H1 (cell line): ENCODE results near the gene PTDSS2. TPM values are rescaled to one million over a fixed set of nuclear protein-coding genes. Genes with fewer than 3 reads are reported as not detected.

Source experiments
- ASH2L ChIP-seq: fragments of 200-600, 300-600 bp; sonication (generic); IDR thresholded peaks from one replicate; pipeline ENCODE4 v1.7.1; 2017; ENCODE audit warnings: low read length
- BCL11A ChIP-seq, 2 experiments: IDR thresholded peaks; one replicate each; pipeline ENCODE4 v1.6.1; 2011; ENCODE audit warnings: low read depth in 2 of 2, low read length in 2 of 2, mild to moderate bottlenecking in 2 of 2
- CBX5 ChIP-seq: fragments of 300-800, 300-1000 bp; sonication (generic); IDR thresholded peaks from 2 replicates; pipeline ENCODE4 v1.7.1; 2016; ENCODE audit warnings: antibody characterized with exemption, low read length, low read depth
- CHD2 ChIP-seq: IDR thresholded peaks from 2 replicates; pipeline ENCODE4 v1.6.1; 2012; ENCODE audit warnings: low read length, improper control_type of control experiment
- CREB1 ChIP-seq: IDR thresholded peaks from 2 replicates; pipeline ENCODE4 v1.6.1; 2012; ENCODE audit warnings: inconsistent platforms
- E2F6 ChIP-seq: IDR thresholded peaks from 2 replicates; pipeline ENCODE4 v1.6.1; 2012; ENCODE audit warnings: inconsistent platforms
- EP300 ChIP-seq, 2 experiments: IDR thresholded peaks; 1 replicate in 1 of 2; 2 replicates in 1 of 2; pipeline ENCODE4 v1.6.1; 2011 to 2012; ENCODE audit warnings: low read depth in 2 of 2, low read length in 2 of 2, mild to moderate bottlenecking in 2 of 2, borderline replicate concordance in 1 of 2, inconsistent platforms in 1 of 2, moderate library complexity in 1 of 2
- HDAC2 ChIP-seq, 2 experiments: fragments of 300-600 bp in 1 of 2; sonication (generic) in 1 of 2; IDR thresholded peaks; 2 replicates each; pipeline ENCODE4 v1.6.1; 2011 to 2012; ENCODE audit warnings: low read depth in 2 of 2, low read length in 2 of 2, mild to moderate bottlenecking in 2 of 2, moderate library complexity in 2 of 2, borderline replicate concordance in 1 of 2, inconsistent platforms in 1 of 2
- JUND ChIP-seq: IDR thresholded peaks from 2 replicates; pipeline ENCODE4 v1.6.1; 2011; ENCODE audit warnings: mild to moderate bottlenecking, improper control_type of control experiment, low read length
- KDM4A ChIP-seq: IDR thresholded peaks from one replicate; pipeline ENCODE4 v1.7.1; 2012; ENCODE audit warnings: low read depth, mild to moderate bottlenecking, moderate library complexity, low read length, inconsistent platforms; ENCODE audit not compliant: severe bottlenecking
- MAX ChIP-seq: IDR thresholded peaks from 2 replicates; pipeline ENCODE4 v1.6.1; 2012; ENCODE audit warnings: inconsistent platforms
- NRF1 ChIP-seq: IDR thresholded peaks from 2 replicates; pipeline ENCODE4 v1.6.1; 2011; ENCODE audit warnings: mild to moderate bottlenecking, low read depth, low read length, improper control_type of control experiment
- PHF8 ChIP-seq: fragments of 200-600 bp; sonication (generic); conservative IDR thresholded peaks from 2 replicates; pipeline ENCODE4 v1.7.1; 2012; ENCODE audit warnings: low read depth, mild to moderate bottlenecking, inconsistent platforms, low read length, moderate library complexity
- POLR2A ChIP-seq, 2 experiments: IDR thresholded peaks; 1 replicate in 1 of 2; 2 replicates in 1 of 2; pipeline ENCODE4 v1.6.1; 2011; ENCODE audit warnings: low read depth in 2 of 2, low read length in 2 of 2, mild to moderate bottlenecking in 2 of 2; ENCODE audit errors: control extremely low read depth in 1 of 2
- RAD21 ChIP-seq, 2 experiments: IDR thresholded peaks in 1 of 2; conservative IDR thresholded peaks in 1 of 2; 2 replicates each; pipeline ENCODE4 v1.6.1; 2011; ENCODE audit warnings: low read depth in 2 of 2, low read length in 2 of 2, improper control_type of control experiment in 1 of 2, inconsistent platforms in 1 of 2, mild to moderate bottlenecking in 1 of 2, moderate library complexity in 1 of 2
- RBBP5 ChIP-seq: IDR thresholded peaks from 2 replicates; pipeline ENCODE4 v1.7.1; 2012; ENCODE audit warnings: low read depth, mild to moderate bottlenecking, inconsistent platforms, low read length, moderate library complexity, borderline replicate concordance
- SIN3A ChIP-seq, 2 experiments: IDR thresholded peaks in 1 of 2; conservative IDR thresholded peaks in 1 of 2; 2 replicates each; pipeline ENCODE4 v1.6.1; 2011 to 2012; ENCODE audit warnings: low read length in 2 of 2, improper control_type of control experiment in 1 of 2, low read depth in 1 of 2, mild to moderate bottlenecking in 1 of 2
- TAF1 ChIP-seq: IDR thresholded peaks from 2 replicates; pipeline ENCODE4 v1.6.1; 2011; ENCODE audit warnings: mild to moderate bottlenecking, low read depth, low read length
- TAF7 ChIP-seq: optimal IDR thresholded peaks from 2 replicates; pipeline ENCODE3; 2011; ENCODE audit warnings: low read depth, mild to moderate bottlenecking, inconsistent platforms, low read length, moderate library complexity, borderline replicate concordance
- TEAD4 ChIP-seq: IDR thresholded peaks from 2 replicates; pipeline ENCODE4 v1.6.1; 2012; ENCODE audit warnings: low read depth, low read length, inconsistent platforms, mixed read lengths
- polyA plus RNA-seq, 7 experiments: library from polyadenylated mRNA; depleted of rRNA in 3 of 7; stranded (reverse) in 5 of 7; unstranded in 2 of 7; fragments of >200 nt in 5 of 7; fragments of 200-250 nt in 2 of 7; gene quantifications; 1 replicate in 5 of 7; 2 replicates in 1 of 7; 4 replicates in 1 of 7; pipeline versions ENCODE4 v1.2.1 to v1.2.3, GENCODE V29; 2011 to 2013; ENCODE audit warnings: missing spikeins in 2 of 7, mixed read lengths in 2 of 7
- total RNA-seq: library from RNA; stranded (reverse); fragmentation: NEBNext Ultra II Directional; extraction: Animal tissue kit (Norgen Biotek cat#: 25700); gene quantifications from 2 replicates; pipeline ENCODE4 v1.2.1, GENCODE V29; 2021
- TF ChIP-seq, protein P1 (sequence below): IDR thresholded peaks from 2 replicates; pipeline ENCODE4 v1.6.1; 2011; ENCODE audit warnings: low read length, improper control_type of control experiment

PTDSS2 gene
- total and polyA plus RNA-seq, 2 of the 8 experiments (the other 6 are each of a cell fraction or from before 2014, with no cell fraction given), result 48.7 to 68.2 TPM

- no peak for TF ChIP-seq CHD2
- peak; percentile 24 for TF ChIP-seq E2F6
- peak; percentile 42 for TF ChIP-seq ASH2L
- peak; percentile 54; the same call in 1 of the 2 replicates for TF ChIP-seq TAF1
- TF ChIP-seq BCL11A (IDR thresholded peaks at IDR 0.05; ENCODE audit: low read depth in 2 of 2, low read length in 2 of 2), result no peak
- TF ChIP-seq POLR2A (IDR thresholded peaks at IDR 0.05; ENCODE audit: control extremely low read depth in 1 of 2, low read depth in 2 of 2, low read length in 2 of 2), result 0 out of 3 replicates have a peak, but pooled peaks of 1 of the 2 experiments have one; percentile 32
- peak; percentile 44 for TF ChIP-seq TAF7
- TF ChIP-seq SIN3A (conservative IDR thresholded peaks at IDR 0.05 in 1 of 2, IDR thresholded peaks at IDR 0.05 in 1 of 2; ENCODE audit: low read depth in 1 of 2, low read length in 2 of 2), result peak; percentile 64 to 97; a peak in 3 of 4 replicates
- peak; percentile 82 for TF ChIP-seq KDM4A
- peak; percentile 46 for TF ChIP-seq TEAD4
- TF ChIP-seq, protein P1, sequence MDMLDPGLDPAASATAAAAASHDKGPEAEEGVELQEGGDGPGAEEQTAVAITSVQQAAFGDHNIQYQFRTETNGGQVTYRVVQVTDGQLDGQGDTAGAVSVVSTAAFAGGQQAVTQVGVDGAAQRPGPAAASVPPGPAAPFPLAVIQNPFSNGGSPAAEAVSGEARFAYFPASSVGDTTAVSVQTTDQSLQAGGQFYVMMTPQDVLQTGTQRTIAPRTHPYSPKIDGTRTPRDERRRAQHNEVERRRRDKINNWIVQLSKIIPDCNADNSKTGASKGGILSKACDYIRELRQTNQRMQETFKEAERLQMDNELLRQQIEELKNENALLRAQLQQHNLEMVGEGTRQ, result peak; percentile 66
- no peak for TF ChIP-seq JUND
- no peak for TF ChIP-seq CBX5
- peak in 1 of 2 experiments; percentile 75; a peak in 1 of 3 replicates for TF ChIP-seq EP300 (IDR thresholded peaks at IDR 0.05; ENCODE audit: borderline replicate concordance in 1 of 2, low read depth in 2 of 2, low read length in 2 of 2)
- TF ChIP-seq HDAC2 (IDR thresholded peaks at IDR 0.05; ENCODE audit: borderline replicate concordance in 1 of 2, low read depth in 2 of 2, low read length in 2 of 2), result peak in 1 of 2 experiments; percentile 83; a peak in 1 of 4 replicates
- TF ChIP-seq PHF8, result 0 out of 2 replicates have a peak, but pooled peaks have one; percentile 50
- peak; percentile 98 for TF ChIP-seq CREB1
- no peak for TF ChIP-seq RAD21 (IDR thresholded peaks at IDR 0.05 in 1 of 2, conservative IDR thresholded peaks at IDR 0.05 in 1 of 2; ENCODE audit: low read depth in 2 of 2, low read length in 2 of 2)
- peak; percentile 63; the same call in 1 of the 2 replicates for TF ChIP-seq RBBP5
- peak; percentile 60 for TF ChIP-seq NRF1
- TF ChIP-seq MAX, result peak; percentile 91
These were observed 56.3 kb downstream of the PTDSS2 start (continued) for GRCh38 chr11:506238-506994.
